Lower leg skin (tissue), 4 donors: Measurements from ENCODE around the gene TP63. TPM values are rescaled to one million over a fixed set of nuclear protein-coding genes. Genes with fewer than 3 reads are reported as not detected.

Experiments used
- DNase-seq, 2 donors: peaks; one replicate each; pipeline ENCODE4 v3.0.0-alpha.2; 2019; ENCODE audit warnings: low spot score in 2 of 2
- H3K4me3 ChIP-seq: fragments of 200-600 bp; sonication (generic); 2 replicates; pipeline ENCODE4 v1.5.1; 2017; ENCODE audit warnings: mild to moderate bottlenecking, low read depth; ENCODE audit not compliant: poor library complexity, severe bottlenecking
- POLR2A ChIP-seq, 2 donors: fragments of 450-650 bp; IDR thresholded peaks; one replicate each; pipeline ENCODE4 v1.6.1; 2016 to 2017; ENCODE audit warnings: antibody characterized with exemption in 2 of 2, mild to moderate bottlenecking in 1 of 2, moderate library complexity in 1 of 2
- WGBS, 2 donors: methylation state at CpG; one replicate each; pipeline ENCODE4 v1.1.5; 2018; 5-methylcytosine and 5-hydroxymethylcytosine counted together
- intact Hi-C: fragments of 100-400 bp; cut with DNase I; formaldehyde crosslinking; loops from one replicate; pipeline ENCODE4 v1.15.0; 2023; ENCODE audit warnings: low total_unique reads
- total RNA-seq, 4 donors: library from RNA; depleted of rRNA; stranded (reverse); fragments of >200 nt; gene quantifications; one replicate each; pipeline ENCODE4 v1.1.0, GENCODE V29; 2016
- TF ChIP-seq, protein P1 (sequence below), 3 donors: fragments of 450-650 bp; IDR thresholded peaks; one replicate each; pipeline ENCODE4 v1.5.1; 2016; ENCODE audit warnings: antibody characterized with exemption in 3 of 3, mild to moderate bottlenecking in 3 of 3, moderate library complexity in 2 of 3

The TP63 gene
- total RNA-seq, 4 donors from 2014 or later = 208 to 373 (median 264) TPM

DNA sequence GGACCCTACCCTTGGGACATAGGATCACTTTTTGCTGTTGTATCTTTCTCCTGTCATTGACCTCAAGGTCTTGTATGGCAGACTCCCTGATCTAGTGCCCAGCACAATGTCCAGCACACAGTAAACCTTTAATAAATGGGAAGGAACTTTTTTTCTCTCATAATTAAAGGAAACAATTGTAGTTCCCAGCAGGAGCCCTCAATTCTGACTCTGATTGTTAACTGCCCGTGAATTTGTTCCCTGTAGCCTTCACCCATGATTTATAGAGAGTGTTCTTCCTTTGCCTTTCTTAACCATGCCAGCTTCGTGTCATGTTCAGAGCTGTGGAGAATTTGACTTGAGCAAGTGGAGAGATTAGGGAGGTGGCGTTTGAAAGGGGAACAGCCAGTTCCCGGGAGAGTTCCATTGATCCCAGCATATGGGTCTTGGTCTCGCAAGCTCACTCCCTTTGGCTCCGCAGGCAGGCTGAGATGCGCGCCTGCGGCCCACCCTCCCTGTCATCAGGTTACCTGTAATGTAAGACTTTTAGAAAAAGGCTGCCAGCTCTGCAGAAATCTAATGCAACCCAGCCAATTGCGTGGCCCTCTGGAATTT is 182.6 kb downstream of the TP63 start:
- no peak for TF ChIP-seq POLR2A (IDR thresholded peaks at IDR 0.05)
- TF ChIP-seq, protein P1, sequence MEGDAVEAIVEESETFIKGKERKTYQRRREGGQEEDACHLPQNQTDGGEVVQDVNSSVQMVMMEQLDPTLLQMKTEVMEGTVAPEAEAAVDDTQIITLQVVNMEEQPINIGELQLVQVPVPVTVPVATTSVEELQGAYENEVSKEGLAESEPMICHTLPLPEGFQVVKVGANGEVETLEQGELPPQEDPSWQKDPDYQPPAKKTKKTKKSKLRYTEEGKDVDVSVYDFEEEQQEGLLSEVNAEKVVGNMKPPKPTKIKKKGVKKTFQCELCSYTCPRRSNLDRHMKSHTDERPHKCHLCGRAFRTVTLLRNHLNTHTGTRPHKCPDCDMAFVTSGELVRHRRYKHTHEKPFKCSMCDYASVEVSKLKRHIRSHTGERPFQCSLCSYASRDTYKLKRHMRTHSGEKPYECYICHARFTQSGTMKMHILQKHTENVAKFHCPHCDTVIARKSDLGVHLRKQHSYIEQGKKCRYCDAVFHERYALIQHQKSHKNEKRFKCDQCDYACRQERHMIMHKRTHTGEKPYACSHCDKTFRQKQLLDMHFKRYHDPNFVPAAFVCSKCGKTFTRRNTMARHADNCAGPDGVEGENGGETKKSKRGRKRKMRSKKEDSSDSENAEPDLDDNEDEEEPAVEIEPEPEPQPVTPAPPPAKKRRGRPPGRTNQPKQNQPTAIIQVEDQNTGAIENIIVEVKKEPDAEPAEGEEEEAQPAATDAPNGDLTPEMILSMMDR (IDR thresholded peaks at IDR 0.05) = no peak
- intact Hi-C loops = no loop called here
- no peak overlapping the region for H3K4me3 ChIP-seq
- 55 to 62% methylated on average over 10 of the region's 10 CpGs for WGBS, 2 donors
- DNase-seq = no peak

DNA sequence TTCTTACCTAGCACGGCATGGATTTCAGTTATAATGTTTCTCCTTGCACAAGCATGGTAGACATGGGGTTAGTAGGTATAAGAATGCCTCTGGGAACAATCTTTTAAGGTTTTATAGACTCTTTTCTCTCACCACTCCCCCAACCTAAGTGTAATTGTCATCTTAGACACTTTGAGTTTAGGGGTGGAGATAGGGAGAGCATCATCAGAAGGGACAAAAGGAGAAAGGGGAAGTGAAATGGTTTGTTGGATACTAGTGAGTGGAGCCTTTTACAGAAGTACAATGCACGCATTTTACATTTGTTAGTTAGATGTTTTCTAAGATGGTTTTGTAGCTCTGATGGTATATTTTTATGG is 189.2 kb downstream of the TP63 start:
- TF ChIP-seq POLR2A (IDR thresholded peaks at IDR 0.05) = no peak
- TF ChIP-seq, protein P1 (IDR thresholded peaks at IDR 0.05) = no peak
- DNase-seq = no peak
- intact Hi-C loops = no loop called here
- no peak overlapping the region for H3K4me3 ChIP-seq
- WGBS, 2 donors = 74 to 82% methylated on average over 2 of the region's 2 CpGs

DNA sequence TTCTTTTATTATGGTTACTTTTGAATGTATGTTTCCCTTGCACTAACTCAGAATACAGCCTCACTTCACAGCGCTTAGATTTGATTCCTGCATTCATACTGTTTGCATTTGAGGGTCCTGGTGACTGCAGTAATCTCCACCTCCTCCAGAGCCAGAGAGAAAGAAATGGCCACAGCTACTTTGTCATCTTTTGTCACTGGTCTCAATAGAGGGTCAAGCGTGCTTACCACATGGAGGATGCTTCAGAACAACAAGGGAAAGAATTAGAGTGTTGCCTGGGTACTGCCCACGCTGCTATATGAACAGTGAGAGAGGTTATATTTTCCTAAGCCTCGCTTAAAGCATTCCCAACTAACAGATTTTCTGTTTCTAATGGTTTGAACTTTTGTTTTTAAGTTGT is 190.1 kb downstream of the TP63 start:
- no peak for DNase-seq
- intact Hi-C loops = no loop called here
- 61 to 62% methylated on average over 4 of the region's 4 CpGs for WGBS, 2 donors
- TF ChIP-seq POLR2A (IDR thresholded peaks at IDR 0.05) = no peak
- TF ChIP-seq, protein P1 (IDR thresholded peaks at IDR 0.05) = no peak
- no peak overlapping the region for H3K4me3 ChIP-seq

DNA sequence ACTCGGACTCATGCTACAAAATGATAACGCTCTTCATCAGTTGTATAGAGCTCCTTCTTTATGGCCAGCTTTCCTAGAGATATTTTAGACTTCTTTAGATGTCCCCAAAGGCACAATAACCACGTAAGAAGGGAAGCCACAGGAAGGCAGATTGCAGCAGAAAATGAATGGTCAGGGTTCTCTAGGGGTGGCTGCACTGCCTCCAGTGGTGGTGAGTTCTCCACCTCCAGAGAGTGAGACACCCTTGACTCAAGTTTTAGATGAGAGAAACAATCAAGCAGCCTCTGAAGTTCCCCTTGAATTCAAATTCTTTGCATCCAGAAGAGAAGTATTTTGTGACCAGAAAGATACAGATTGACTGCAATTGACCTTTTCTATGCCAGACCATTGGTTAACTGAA is 191.5 kb downstream of the TP63 start:
- no peak for TF ChIP-seq POLR2A (IDR thresholded peaks at IDR 0.05)
- TF ChIP-seq, protein P1 (IDR thresholded peaks at IDR 0.05) = no peak
- no peak for DNase-seq
- intact Hi-C loops = no loop called here
- WGBS, 2 donors = 58 to 64% methylated on average over 3 of the region's 3 CpGs
- H3K4me3 ChIP-seq = no peak overlapping the region

DNA sequence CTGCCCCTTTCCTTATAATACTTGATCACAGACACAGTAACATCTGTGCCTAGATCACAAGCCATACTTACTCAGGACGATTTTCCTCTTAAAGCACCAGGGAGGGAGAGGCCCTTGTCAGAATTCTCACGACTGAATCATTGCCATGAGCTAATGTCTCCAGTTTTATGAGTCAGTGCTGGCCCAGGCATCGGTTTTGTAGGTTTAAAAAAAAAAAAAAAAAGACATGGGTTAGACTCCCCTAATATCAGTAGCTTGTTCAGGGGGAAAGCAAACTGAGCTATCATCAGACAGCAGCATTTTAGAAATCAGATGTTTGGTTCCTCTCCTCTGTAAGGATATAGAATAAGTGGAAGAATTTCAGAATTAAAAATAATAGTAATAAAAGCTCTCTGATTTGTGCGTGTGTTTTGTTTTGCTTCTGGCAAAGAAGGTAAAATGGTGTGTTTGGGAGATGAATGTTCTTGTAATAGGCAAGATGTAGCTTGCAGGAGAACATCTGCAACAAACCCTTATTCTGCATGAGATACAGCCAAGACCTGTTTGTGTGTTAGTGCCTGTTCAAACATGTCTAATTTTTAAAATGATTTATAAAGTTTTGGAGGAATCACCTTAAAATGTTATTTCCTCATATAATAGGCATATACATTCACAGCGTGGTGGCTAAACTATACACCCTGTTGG is 193.6 kb downstream of the TP63 start:
- TF ChIP-seq, protein P1 (IDR thresholded peaks at IDR 0.05) = no peak
- no peak for TF ChIP-seq POLR2A (IDR thresholded peaks at IDR 0.05)
- H3K4me3 ChIP-seq = no peak overlapping the region
- no peak for DNase-seq
- 23 to 29% methylated on average over 5 of the region's 5 CpGs for WGBS, 2 donors
- intact Hi-C loops = no loop called here

DNA sequence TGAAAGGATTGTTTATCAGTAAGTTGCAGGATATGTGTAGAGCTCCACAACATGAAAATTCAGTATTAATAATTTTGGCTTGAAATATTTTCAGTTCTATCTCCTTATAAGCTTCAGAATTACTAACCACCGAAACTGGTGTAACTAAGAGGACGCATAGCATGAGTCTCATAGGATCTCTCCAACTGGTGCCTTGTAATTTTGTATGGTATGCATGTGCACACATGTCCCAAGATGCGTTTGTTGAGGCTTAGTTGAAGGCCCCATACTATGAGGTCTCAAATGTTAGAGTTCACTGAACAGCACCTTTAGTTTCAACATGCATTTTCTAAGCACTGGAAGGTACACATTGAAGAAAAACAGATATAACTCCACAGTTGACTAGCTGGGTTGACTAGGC is 195.4 kb downstream of the TP63 start:
- no peak for DNase-seq
- intact Hi-C loops = no loop called here
- TF ChIP-seq, protein P1 (IDR thresholded peaks at IDR 0.05) = no peak
- no peak for TF ChIP-seq POLR2A (IDR thresholded peaks at IDR 0.05)
- WGBS, 2 donors = 51 to 66% methylated on average over 3 of the region's 3 CpGs
- no peak overlapping the region for H3K4me3 ChIP-seq
